K562 (cell line): ENCODE data around the gene GAA. TPM values are rescaled to one million over a fixed set of nuclear protein-coding genes. Genes with fewer than 3 reads are reported as not detected.
A peak's percentile ranks its signal among the peaks of the same experiment; 100 is the strongest.

Experiments
- ATF4 ChIP-seq: fragments of 450-650 bp; formaldehyde crosslinking; IDR thresholded peaks from 2 replicates; pipeline ENCODE4 v1.4.0; 2022; ENCODE audit warnings: mild to moderate bottlenecking, moderate library complexity
- BRF1 ChIP-seq: IDR thresholded peaks from 3 replicates; pipeline ENCODE4 v1.6.1; 2011; ENCODE audit warnings: borderline replicate concordance, mild to moderate bottlenecking; ENCODE audit not compliant: insufficient read length; ENCODE audit errors: extremely low read depth
- CXXC5 ChIP-seq: fragments of 250-450 bp; sonication (Bioruptor Pico); IDR thresholded peaks from 2 replicates; pipeline ENCODE4 v1.8.0; 2022; ENCODE audit warnings: inconsistent platforms, mild to moderate bottlenecking, moderate library complexity
- EGR1 ChIP-seq: fragments of 450-650 bp; conservative IDR thresholded peaks from 2 replicates; pipeline ENCODE4 v1.6.1; 2017; ENCODE audit warnings: mild to moderate bottlenecking
- ETS2 ChIP-seq: IDR thresholded peaks from 2 replicates; pipeline ENCODE4 v1.6.1; 2016; ENCODE audit warnings: borderline replicate concordance, missing genetic modification characterization, mild to moderate bottlenecking, moderate library complexity, missing compliant biosample characterization; ENCODE audit not compliant: poor library complexity, severe bottlenecking
- FOXM1 ChIP-seq, 2 experiments: fragments of 450-650 bp in 1 of 2; sonication (generic) in 1 of 2; formaldehyde crosslinking in 1 of 2; IDR thresholded peaks; 2 replicates each; pipeline versions ENCODE4 v1.6.1 to v1.9.0; 2017 to 2022; ENCODE audit warnings: low read depth in 2 of 2, mild to moderate bottlenecking in 2 of 2, missing genetic modification reagents in 1 of 2, moderate library complexity in 1 of 2
- GABPA ChIP-seq: fragments of 200-800 bp; sonication (Bioruptor generic); conservative IDR thresholded peaks from 2 replicates; pipeline ENCODE4 v1.6.1; 2016; ENCODE audit warnings: low read depth, missing genetic modification characterization, missing compliant biosample characterization
- HDAC6 ChIP-seq: IDR thresholded peaks from 2 replicates; pipeline ENCODE4 v1.6.1; 2012; ENCODE audit warnings: low read depth, mild to moderate bottlenecking, control low read depth, inconsistent platforms, low read length, moderate library complexity
- HMG20B ChIP-seq: fragments of 250-450 bp; sonication (Bioruptor Pico); IDR thresholded peaks from 2 replicates; pipeline ENCODE4 v1.5.0; 2021; ENCODE audit warnings: mild to moderate bottlenecking
- PHF8 ChIP-seq: fragments of 200-600 bp; sonication (generic); IDR thresholded peaks from 2 replicates; pipeline ENCODE4 v1.6.1; 2012; ENCODE audit warnings: mixed run types, mild to moderate bottlenecking, inconsistent platforms, low read length, moderate library complexity, borderline replicate concordance
- SIN3A ChIP-seq, 2 experiments: fragments of 150-350 bp in 1 of 2; IDR thresholded peaks; 2 replicates each; pipeline ENCODE4 v1.6.1; 2011 to 2016; ENCODE audit warnings: borderline replicate concordance in 2 of 2, low read depth in 2 of 2, low read length in 2 of 2, mild to moderate bottlenecking in 2 of 2, moderate library complexity in 2 of 2; ENCODE audit not compliant: control insufficient read depth in 1 of 2
- SUPT5H ChIP-seq: fragments of 450-650 bp; IDR thresholded peaks from 2 replicates; pipeline ENCODE4 v1.6.1; 2016
- TCF3 ChIP-seq: sonication (generic); formaldehyde crosslinking; IDR thresholded peaks from 2 replicates; pipeline ENCODE4 v1.4.0; 2020; ENCODE audit warnings: mild to moderate bottlenecking, missing genetic modification reagents
- ZNF347 ChIP-seq: fragments of 450-650 bp; formaldehyde crosslinking; IDR thresholded peaks from 2 replicates; pipeline ENCODE4 v1.4.0; 2020; ENCODE audit warnings: low read depth, mild to moderate bottlenecking, moderate library complexity
- ZNF398 ChIP-seq: fragments of 250-450 bp; sonication (Bioruptor Pico); IDR thresholded peaks from 2 replicates; pipeline ENCODE4 v1.8.0; 2021; ENCODE audit warnings: moderate library complexity, mild to moderate bottlenecking, inconsistent platforms
- ZNF511 ChIP-seq: sonication (generic); formaldehyde crosslinking; IDR thresholded peaks from 2 replicates; pipeline ENCODE4 v1.8.0; 2022; ENCODE audit warnings: mild to moderate bottlenecking, missing genetic modification reagents
- ZNF583 ChIP-seq: fragments of 250-450 bp; sonication (Bioruptor Pico); IDR thresholded peaks from 2 replicates; pipeline ENCODE4 v1.4.0; 2020
- ZNF609 ChIP-seq: sonication (generic); formaldehyde crosslinking; IDR thresholded peaks from 2 replicates; pipeline ENCODE4 v1.8.1; 2023; ENCODE audit warnings: missing genetic modification reagents, mild to moderate bottlenecking, borderline replicate concordance
- polyA plus RNA-seq, 8 experiments: library from polyadenylated mRNA; depleted of rRNA in 4 of 8; stranded (reverse) in 5 of 8; unstranded in 3 of 8; fragments of >200 nt; fragmentation: Nextera tagmentation in 2 of 8; fragmentation: Illumina TruSeq in 1 of 8; extraction: Ambion mirVana in 2 of 8; extraction: Trizol in 1 of 8; gene quantifications; 2 replicates each; pipeline versions ENCODE4 v1.2.1 to v1.2.3, GENCODE V29; 2011 to 2014; ENCODE audit warnings: inconsistent platforms in 1 of 8, missing spikeins in 1 of 8
- total RNA-seq, 7 experiments: library from RNA; depleted of rRNA in 6 of 7; stranded (reverse); fragments of >200 nt in 6 of 7; fragmentation: Illumina TruSeq in 2 of 7; extraction: Trizol in 2 of 7; gene quantifications; 2 replicates each; pipeline versions ENCODE4 v1.2.1 to v1.2.3, GENCODE V29; 2011 to 2021; ENCODE audit warnings: low replicate concordance in 1 of 7

GAA gene
- total and polyA plus RNA-seq, 9 of the 15 experiments (the other 6 are each of a cell fraction or from before 2014, with no cell fraction given): 0.15 to 6.4 (median 1.7) TPM

DNA sequence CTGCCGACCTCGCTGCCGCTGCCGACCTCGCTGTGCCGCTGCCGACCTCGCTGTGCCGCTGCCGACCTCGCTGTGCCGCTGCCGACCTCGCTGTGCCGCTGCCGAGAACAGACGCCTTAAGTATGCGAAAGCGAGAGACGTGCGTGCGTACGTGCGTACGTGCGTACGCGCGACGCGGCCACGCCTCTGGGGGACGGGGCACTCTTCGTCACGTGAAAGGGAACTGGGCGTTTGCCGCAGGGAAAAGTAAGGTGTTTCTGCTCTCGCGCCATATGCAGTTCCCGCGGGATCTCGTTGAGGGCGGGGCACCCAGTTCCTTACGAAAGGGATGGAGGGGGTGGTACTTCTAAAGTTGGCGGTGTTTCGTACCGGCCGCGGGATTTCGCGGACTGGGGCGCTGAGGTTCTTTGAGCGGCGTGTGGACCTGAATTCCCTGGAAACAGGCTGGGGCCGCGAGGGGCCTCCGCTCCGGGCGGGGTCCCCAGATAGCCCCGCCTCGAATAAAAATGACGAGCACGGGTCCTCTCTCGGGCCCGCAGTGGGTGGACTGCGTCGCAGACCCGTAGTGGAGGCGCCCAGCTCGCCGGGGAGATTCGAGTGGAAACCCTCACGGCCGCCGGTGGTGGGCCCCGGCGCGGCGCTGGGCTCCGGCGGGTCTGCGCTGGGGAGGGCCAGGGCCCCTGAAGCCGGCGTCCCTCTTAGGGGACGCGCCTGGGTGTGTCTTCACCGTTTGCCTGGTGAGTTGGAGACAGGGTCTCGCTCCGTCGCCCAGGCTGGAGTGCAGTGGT lies 45.8 kb downstream of the GAA start, which contains the start of gene EIF4A3 (continued):
- no peak for TF ChIP-seq ZNF609 (CRISPR knock-in tag)
- TF ChIP-seq ZNF583 (CRISPR knock-in tag): no peak
- no peak for TF ChIP-seq ZNF347 (CRISPR knock-in tag)
- TF ChIP-seq ZNF398 (CRISPR knock-in tag): no peak
- peak; percentile 80 for TF ChIP-seq SUPT5H
- peak; percentile 92 for TF ChIP-seq EGR1
- TF ChIP-seq GABPA (tag): no peak
- no peak; the same call in 1 of the 2 replicates for TF ChIP-seq ZNF511 (CRISPR knock-in tag)
- TF ChIP-seq HMG20B: no peak
- no peak for TF ChIP-seq HDAC6
- TF ChIP-seq PHF8: peak; percentile 96
- TF ChIP-seq TCF3 (CRISPR knock-in tag): peak; percentile 36; the same call in 1 of the 2 replicates
- TF ChIP-seq ETS2: no peak
- TF ChIP-seq BRF1: no peak
- TF ChIP-seq FOXM1 (IDR thresholded peaks at IDR 0.05; ENCODE audit: low read depth): no peak
- 0 out of 2 replicates have a peak, but pooled peaks have one; percentile 43 for TF ChIP-seq FOXM1 (CRISPR knock-in tag; IDR thresholded peaks at IDR 0.05; ENCODE audit: low read depth)
- TF ChIP-seq CXXC5 (CRISPR knock-in tag): peak; percentile 99
- TF ChIP-seq SIN3A (IDR thresholded peaks at IDR 0.05; ENCODE audit: borderline replicate concordance in 2 of 2, control insufficient read depth in 1 of 2, low read depth in 2 of 2, low read length in 2 of 2): peak; percentile 5 to 76; a peak in 2 of 4 replicates
- TF ChIP-seq ATF4 (CRISPR knock-in tag): no peak
